Measurements from ENCODE around the gene VWDE. TPM values are rescaled to one million over a fixed set of nuclear protein-coding genes. Genes with fewer than 3 reads are reported as not detected.

The VWDE gene
- polyA plus RNA-seq, 1 donor from 2014 or later, result 0.27 TPM

DNA sequence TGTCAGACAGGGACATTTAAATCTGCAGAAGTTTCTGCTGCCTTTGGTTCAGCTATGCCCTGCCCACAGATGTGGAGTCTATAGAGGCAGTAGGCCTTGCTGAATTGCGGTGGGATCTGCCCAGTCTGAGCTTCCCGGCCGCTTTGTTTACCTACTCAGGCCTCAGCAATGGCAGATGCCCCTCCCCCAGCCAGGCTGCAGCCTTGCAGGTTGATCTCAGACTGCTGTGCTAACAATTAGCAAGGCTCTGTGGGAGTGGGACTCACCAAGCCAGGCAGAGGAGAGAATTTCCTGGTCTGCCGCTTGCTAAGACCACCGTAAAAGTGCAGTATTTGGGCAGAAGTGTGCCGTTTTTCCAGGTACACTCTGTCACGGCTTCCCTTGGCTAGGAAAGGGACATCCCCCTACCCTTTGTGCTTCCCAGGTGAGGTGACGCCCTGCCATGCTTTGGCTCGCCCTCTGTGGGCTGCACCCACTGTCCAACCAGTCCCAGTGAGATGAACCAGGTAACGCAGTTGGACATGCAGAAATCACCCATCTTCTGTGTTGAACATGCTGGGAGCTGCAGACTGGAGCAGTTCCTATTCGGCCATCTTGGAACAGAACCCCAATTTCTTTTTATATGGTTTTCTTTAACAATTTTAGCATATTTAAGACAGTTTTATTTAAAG lies 28.4 kb upstream of the VWDE start:
- Histone ChIP-seq H3K9ac (ENCODE audit: low read length) (no peak overlapping the region), H3K4me3 (ENCODE audit: low read length) (no peak overlapping the region), H2AFZ (ENCODE audit: low read depth, low read length) (no peak overlapping the region), H3K36me3 (ENCODE audit: insufficient read depth, low read length) (no peaks in the 10 kb centered on the region), H3K27ac (ENCODE audit: low read length) (no peak overlapping the region), H3K9me3 (ENCODE audit: low read length) (no peaks in the 10 kb centered on the region), H3K79me2 (replicated peaks; ENCODE audit: insufficient read depth, low read length) (no peaks in the 10 kb centered on the region), H4K20me1 (ENCODE audit: insufficient read depth) (no peaks in the 10 kb centered on the region), H3K27me3 (ENCODE audit: insufficient read depth, low read depth, low read length) (no peaks in the 10 kb centered on the region), H3K4me2 (ENCODE audit: low read length) (no peak overlapping the region), H3K9me2 (ENCODE audit: insufficient read depth, low read length) (no peaks in the 10 kb centered on the region), H3F3A (ENCODE audit: insufficient read depth, low read length, poor library complexity, severe bottlenecking) (no peaks in the 10 kb centered on the region)
- TF ChIP-seq EP300 (conservative IDR thresholded peaks at IDR 0.05; ENCODE audit: poor library complexity, severe bottlenecking) (no peak), POLR2AphosphoS5 (IDR thresholded peaks at IDR 0.05) (no peak), TAF1 (IDR thresholded peaks at IDR 0.05; ENCODE audit: low read depth) (no peak), EZH2 (IDR thresholded peaks at IDR 0.05; ENCODE audit: borderline replicate concordance, insufficient read depth, low read length, poor library complexity, severe bottlenecking) (no peak), MXI1 (conservative IDR thresholded peaks at IDR 0.05; ENCODE audit: poor library complexity, severe bottlenecking) (no peak), RAD21 (conservative IDR thresholded peaks at IDR 0.05) (no peak), SMC3 (conservative IDR thresholded peaks at IDR 0.05; ENCODE audit: poor library complexity) (no peak)
- TF ChIP-seq, protein P1, sequence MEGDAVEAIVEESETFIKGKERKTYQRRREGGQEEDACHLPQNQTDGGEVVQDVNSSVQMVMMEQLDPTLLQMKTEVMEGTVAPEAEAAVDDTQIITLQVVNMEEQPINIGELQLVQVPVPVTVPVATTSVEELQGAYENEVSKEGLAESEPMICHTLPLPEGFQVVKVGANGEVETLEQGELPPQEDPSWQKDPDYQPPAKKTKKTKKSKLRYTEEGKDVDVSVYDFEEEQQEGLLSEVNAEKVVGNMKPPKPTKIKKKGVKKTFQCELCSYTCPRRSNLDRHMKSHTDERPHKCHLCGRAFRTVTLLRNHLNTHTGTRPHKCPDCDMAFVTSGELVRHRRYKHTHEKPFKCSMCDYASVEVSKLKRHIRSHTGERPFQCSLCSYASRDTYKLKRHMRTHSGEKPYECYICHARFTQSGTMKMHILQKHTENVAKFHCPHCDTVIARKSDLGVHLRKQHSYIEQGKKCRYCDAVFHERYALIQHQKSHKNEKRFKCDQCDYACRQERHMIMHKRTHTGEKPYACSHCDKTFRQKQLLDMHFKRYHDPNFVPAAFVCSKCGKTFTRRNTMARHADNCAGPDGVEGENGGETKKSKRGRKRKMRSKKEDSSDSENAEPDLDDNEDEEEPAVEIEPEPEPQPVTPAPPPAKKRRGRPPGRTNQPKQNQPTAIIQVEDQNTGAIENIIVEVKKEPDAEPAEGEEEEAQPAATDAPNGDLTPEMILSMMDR (IDR thresholded peaks at IDR 0.05; ENCODE audit: poor library complexity, severe bottlenecking), result no peak
- TF ChIP-seq, protein P2, sequence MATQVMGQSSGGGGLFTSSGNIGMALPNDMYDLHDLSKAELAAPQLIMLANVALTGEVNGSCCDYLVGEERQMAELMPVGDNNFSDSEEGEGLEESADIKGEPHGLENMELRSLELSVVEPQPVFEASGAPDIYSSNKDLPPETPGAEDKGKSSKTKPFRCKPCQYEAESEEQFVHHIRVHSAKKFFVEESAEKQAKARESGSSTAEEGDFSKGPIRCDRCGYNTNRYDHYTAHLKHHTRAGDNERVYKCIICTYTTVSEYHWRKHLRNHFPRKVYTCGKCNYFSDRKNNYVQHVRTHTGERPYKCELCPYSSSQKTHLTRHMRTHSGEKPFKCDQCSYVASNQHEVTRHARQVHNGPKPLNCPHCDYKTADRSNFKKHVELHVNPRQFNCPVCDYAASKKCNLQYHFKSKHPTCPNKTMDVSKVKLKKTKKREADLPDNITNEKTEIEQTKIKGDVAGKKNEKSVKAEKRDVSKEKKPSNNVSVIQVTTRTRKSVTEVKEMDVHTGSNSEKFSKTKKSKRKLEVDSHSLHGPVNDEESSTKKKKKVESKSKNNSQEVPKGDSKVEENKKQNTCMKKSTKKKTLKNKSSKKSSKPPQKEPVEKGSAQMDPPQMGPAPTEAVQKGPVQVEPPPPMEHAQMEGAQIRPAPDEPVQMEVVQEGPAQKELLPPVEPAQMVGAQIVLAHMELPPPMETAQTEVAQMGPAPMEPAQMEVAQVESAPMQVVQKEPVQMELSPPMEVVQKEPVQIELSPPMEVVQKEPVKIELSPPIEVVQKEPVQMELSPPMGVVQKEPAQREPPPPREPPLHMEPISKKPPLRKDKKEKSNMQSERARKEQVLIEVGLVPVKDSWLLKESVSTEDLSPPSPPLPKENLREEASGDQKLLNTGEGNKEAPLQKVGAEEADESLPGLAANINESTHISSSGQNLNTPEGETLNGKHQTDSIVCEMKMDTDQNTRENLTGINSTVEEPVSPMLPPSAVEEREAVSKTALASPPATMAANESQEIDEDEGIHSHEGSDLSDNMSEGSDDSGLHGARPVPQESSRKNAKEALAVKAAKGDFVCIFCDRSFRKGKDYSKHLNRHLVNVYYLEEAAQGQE (IDR thresholded peaks at IDR 0.05; ENCODE audit: borderline replicate concordance), result no peak

DNA sequence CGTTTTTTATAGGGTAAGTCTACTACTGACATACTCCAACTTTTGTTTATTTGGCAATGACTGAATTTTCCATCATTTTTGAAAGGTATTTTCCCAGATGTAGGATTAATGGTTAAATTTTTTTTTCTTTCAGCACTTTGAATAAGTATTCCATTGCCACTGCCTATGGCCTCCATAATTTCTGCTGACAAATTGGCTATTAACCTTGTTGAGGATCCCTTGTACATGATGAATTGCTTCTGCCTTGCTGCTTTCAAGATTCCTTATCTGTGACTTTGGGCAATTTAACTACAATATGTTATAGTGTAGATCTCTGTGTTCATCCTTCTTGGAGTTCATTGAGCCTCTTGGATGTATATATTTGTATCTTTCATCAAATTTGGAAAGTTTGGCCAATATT lies 21.6 kb upstream of the VWDE start:
- Histone ChIP-seq H3K9ac (ENCODE audit: low read length) (no peak overlapping the region), H3K9me2 (ENCODE audit: insufficient read depth, low read length) (no peaks in the 10 kb centered on the region), H2AFZ (ENCODE audit: low read depth, low read length) (no peak overlapping the region), H3K9me3 (ENCODE audit: low read length) (no peaks in the 10 kb centered on the region), H3K4me2 (ENCODE audit: low read length) (no peak overlapping the region), H3K4me3 (ENCODE audit: low read length) (no peak overlapping the region), H3K79me2 (replicated peaks; ENCODE audit: insufficient read depth, low read length) (no peaks in the 10 kb centered on the region), H3K36me3 (ENCODE audit: insufficient read depth, low read length) (no peaks in the 10 kb centered on the region), H3K27me3 (ENCODE audit: insufficient read depth, low read depth, low read length) (no peaks in the 10 kb centered on the region), H3F3A (ENCODE audit: insufficient read depth, low read length, poor library complexity, severe bottlenecking) (no peaks in the 10 kb centered on the region), H3K27ac (ENCODE audit: low read length) (no peak overlapping the region), H4K20me1 (ENCODE audit: insufficient read depth) (no peaks in the 10 kb centered on the region)
- TF ChIP-seq, protein P1 (IDR thresholded peaks at IDR 0.05; ENCODE audit: poor library complexity, severe bottlenecking), result no peak
- no peak for TF ChIP-seq RAD21 (conservative IDR thresholded peaks at IDR 0.05)
- no peak for TF ChIP-seq SMC3 (conservative IDR thresholded peaks at IDR 0.05; ENCODE audit: poor library complexity)
- no peak for TF ChIP-seq MXI1 (conservative IDR thresholded peaks at IDR 0.05; ENCODE audit: poor library complexity, severe bottlenecking)

All from neural cell (in vitro differentiated cells).